HG03135 (cell line): ENCODE results near the gene PCCA.
A peak's percentile ranks its signal among the peaks of the same experiment; 100 is the strongest.
"Not testable (repeated sequence)": the region's sequence is repeated elsewhere in the genome, so short reads cannot be mapped to it uniquely, and the experiment has no call there.

Experiments
- ATAC-seq: cut with Tn5 transposase; IDR thresholded peaks from one replicate; pipeline ENCODE4 v1.9.1; 2021; ENCODE audit warnings: mild to moderate bottlenecking, moderate library complexity; ENCODE audit not compliant: unreplicated experiment

Gene PCCA

GRCh38 chr13:100565286-100565685 is 476.4 kb downstream of the PCCA start:
- ATAC-seq: no peak

DNA sequence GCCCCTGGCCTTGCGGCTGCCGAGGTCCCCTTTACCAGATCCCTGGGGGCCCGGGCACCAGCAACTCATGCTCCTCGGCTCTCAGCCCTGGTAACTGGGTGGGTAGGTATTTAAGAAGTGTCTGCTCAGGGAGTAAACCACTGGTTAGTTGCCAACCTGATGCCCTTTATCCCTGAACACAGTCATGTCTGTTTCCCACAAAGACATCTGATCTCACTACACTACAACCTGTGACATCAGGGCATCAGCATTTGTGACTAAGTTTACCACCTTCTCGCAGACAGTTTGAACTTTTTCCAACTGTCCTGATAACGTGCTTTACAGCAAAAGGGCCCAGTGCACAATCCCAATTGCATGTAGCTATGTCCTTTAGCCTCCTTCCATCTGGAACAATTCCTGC is 477.6 kb downstream of the PCCA start:
- no peak for ATAC-seq

DNA sequence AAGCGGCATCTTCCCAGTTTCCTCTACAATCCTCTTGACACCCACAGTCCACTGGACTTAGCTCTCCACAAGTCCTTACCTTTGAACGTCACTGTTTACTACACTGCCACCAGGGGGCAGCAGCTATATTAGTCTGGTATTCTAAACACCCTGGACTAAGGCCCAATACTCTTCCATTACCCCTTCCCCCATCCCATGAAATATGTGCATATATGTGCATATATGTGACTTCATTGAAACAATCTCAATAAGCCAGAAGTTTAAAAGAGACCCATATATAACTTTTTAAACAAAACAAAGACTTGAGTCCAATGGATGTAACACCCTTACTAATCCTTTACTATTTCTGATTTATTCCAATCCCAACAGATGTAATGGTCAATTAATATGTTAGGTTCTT is 484.2 kb downstream of the PCCA start:
- peak; percentile 98 for ATAC-seq

GRCh38 chr13:100577239-100577638 is 488.3 kb downstream of the PCCA start:
- not testable (repeated sequence) for ATAC-seq
